GM06990 (cell line): ENCODE data around the gene TCF20.

Source experiments
- DNase-seq: peaks from one replicate; pipeline ENCODE4 v3.0.0-alpha.2; 2011; ENCODE audit not compliant: insufficient read length; ENCODE audit errors: extremely low read depth
- H3K27me3 ChIP-seq: replicated peaks from 2 replicates; pipeline ENCODE4 v1.6.0; 2011; ENCODE audit warnings: low read length; ENCODE audit not compliant: control insufficient read depth, insufficient read depth
- H3K36me3 ChIP-seq: 2 replicates; pipeline ENCODE4 v1.5.1; 2011; ENCODE audit warnings: low read length; ENCODE audit not compliant: control insufficient read depth, insufficient read depth
- H3K4me3 ChIP-seq: replicated peaks from 2 replicates; pipeline ENCODE4 v1.5.1; 2011; ENCODE audit warnings: low read depth, mild to moderate bottlenecking, control low read depth, low read length
- TF ChIP-seq, protein P1 (sequence below): IDR thresholded peaks from 2 replicates; pipeline ENCODE4 v1.5.1; 2011; ENCODE audit warnings: low read length, control low read depth, mild to moderate bottlenecking, inconsistent platforms; ENCODE audit not compliant: insufficient read depth, poor library complexity, severe bottlenecking

Gene TCF20

GRCh38 chr22:42282943-42283277 lies 12.5 kb upstream of the TCF20 start:
- TF ChIP-seq, protein P1, sequence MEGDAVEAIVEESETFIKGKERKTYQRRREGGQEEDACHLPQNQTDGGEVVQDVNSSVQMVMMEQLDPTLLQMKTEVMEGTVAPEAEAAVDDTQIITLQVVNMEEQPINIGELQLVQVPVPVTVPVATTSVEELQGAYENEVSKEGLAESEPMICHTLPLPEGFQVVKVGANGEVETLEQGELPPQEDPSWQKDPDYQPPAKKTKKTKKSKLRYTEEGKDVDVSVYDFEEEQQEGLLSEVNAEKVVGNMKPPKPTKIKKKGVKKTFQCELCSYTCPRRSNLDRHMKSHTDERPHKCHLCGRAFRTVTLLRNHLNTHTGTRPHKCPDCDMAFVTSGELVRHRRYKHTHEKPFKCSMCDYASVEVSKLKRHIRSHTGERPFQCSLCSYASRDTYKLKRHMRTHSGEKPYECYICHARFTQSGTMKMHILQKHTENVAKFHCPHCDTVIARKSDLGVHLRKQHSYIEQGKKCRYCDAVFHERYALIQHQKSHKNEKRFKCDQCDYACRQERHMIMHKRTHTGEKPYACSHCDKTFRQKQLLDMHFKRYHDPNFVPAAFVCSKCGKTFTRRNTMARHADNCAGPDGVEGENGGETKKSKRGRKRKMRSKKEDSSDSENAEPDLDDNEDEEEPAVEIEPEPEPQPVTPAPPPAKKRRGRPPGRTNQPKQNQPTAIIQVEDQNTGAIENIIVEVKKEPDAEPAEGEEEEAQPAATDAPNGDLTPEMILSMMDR = no peak
- no peak overlapping the region for H3K4me3 ChIP-seq
- H3K36me3 ChIP-seq = no peaks in the 10 kb centered on the region
- DNase-seq = no peak
- H3K27me3 ChIP-seq = 0 out of 2 replicates have a peak, but pooled peaks cover 1% of the 10 kb centered on the region

GRCh38 chr22:42282252-42282942 lies 11.9 kb upstream of the TCF20 start:
- Histone ChIP-seq H3K36me3 (no peaks in the 10 kb centered on the region; the same call in 1 of the 2 replicates), H3K4me3 (no peak overlapping the region), H3K27me3 (0 out of 2 replicates have a peak, but pooled peaks cover 1% of the 10 kb centered on the region)
- TF ChIP-seq, protein P1 = no peak
- DNase-seq = no peak

DNA sequence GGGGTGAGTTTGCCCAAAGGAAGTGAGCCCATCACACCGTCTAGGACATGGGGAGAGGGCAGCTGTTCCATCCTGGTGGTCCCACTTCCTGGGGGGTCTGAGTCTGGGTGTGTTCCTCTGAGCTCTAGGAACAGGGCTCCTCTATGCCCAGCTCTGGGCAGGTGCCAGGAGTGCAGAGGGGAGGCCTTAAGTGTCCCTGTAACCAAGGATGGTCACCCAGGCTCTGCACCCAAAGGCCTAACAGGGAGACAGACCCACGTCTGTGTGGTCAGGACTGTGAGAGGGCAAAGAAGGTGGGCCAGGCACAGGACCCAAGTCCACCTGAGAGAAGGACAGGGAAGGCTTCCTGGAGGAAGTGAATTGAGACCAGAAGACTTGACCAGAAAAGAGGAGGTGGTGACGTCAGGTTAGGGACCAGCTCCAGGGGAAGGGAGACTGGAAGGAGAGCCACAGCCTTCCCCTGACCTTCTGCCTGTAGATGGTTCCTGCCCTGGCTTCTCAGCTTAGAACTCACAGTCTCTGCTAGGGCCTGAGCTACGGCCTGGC lies 11.3 kb upstream of the TCF20 start:
- Histone ChIP-seq H3K36me3 (no peaks in the 10 kb centered on the region; the same call in 1 of the 2 replicates), H3K4me3 (no peak overlapping the region), H3K27me3 (0 out of 2 replicates have a peak, but pooled peaks cover 1% of the 10 kb centered on the region)
- DNase-seq = no peak
- TF ChIP-seq, protein P1 = no peak

GRCh38 chr22:42281284-42281683 lies 10.8 kb upstream of the TCF20 start:
- H3K36me3 ChIP-seq = no peaks in the 10 kb centered on the region; the same call in 1 of the 2 replicates
- TF ChIP-seq, protein P1 = no peak
- DNase-seq = no peak
- 0 out of 2 replicates have a peak, but pooled peaks cover 1% of the 10 kb centered on the region for H3K27me3 ChIP-seq
- no peak overlapping the region for H3K4me3 ChIP-seq

DNA sequence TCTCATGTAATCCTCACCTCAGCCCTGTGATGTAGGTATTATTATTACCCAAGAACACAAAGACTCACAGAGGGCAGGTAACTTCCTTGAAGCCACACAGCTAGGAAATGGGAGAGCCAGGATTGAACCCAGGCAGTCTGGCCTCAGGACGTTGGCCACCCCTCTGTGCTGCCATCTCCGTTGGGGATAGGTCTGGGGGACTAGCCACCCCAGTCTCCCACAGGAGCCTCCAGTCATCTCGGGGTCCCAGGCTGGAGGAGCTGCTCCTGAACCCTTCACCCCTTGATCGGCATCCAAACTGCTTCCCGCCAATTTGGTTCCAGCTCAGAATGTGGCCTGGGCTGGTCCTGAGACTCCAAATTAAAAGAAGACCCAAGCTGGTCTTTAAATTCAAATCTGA lies 10.4 kb upstream of the TCF20 start:
- no peak overlapping the region for H3K4me3 ChIP-seq
- no peak for DNase-seq
- TF ChIP-seq, protein P1 = no peak
- H3K36me3 ChIP-seq = no peaks in the 10 kb centered on the region; the same call in 1 of the 2 replicates
- H3K27me3 ChIP-seq = 0 out of 2 replicates have a peak, but pooled peaks cover 1% of the 10 kb centered on the region
